Posterior cingulate gyrus (tissue), 11 donors: ENCODE data around the gene ATP13A3.

Experiments used
- DNase-seq, 10 donors: peaks; one replicate each; pipeline versions ENCODE4 v3.0.0 to v3.0.0-alpha.2; 2020 to 2021; ENCODE audit warnings: mixed read lengths in 3 of 10
- intact Hi-C: fragments of 100-400 bp; cut with DNase I; formaldehyde crosslinking; loops from one replicate; pipeline ENCODE4 v1.15.1; 2023

The ATP13A3 gene

DNA sequence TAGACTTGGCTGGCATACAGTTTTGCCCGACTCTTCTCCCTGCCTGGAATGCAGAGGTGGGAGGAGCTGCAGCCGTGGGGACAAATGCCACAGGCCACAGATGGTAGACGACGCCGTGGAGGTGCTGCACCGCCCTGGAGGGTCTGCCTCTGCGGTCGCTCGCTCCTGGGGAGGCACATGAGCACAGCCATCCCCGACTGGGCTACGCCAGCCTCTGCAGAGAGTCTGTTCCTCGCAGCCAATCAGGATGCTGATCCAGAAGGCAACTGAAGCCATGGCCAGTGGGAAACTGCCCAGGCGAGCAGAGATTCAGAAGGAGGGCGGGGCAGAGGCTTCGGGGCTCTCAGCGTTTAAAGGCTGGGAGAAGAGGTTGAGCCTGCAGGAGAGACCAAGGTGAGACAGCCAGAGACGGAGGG, 105.3 kb downstream of the ATP13A3 start:
- intact Hi-C loops = no loop called here
- peak in 7 of 10 donors; percentile 19 to 93 (median 58) for DNase-seq

DNA sequence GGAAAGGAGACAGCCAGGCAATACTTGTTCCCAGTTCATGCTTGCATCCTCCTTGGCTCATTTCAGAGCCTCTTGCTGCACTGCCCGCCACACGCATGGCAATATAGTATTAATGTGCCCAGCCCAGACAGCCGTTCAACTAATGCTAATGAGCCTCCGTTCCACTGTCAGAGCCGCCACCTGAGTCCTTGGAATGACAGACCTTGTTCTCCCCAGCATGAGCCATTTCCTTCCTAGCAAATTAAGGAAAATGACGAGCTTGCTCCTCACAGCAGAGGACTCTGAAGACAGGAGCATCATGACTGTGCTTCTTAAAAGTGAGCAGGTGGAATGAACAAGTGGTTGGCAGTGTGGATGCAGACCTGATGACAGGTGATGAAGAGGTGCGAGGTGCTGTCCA, 106.5 kb downstream of the ATP13A3 start:
- intact Hi-C loops = no loop called here
- DNase-seq = peak in 1 of 10 donors; percentile 49

DNA sequence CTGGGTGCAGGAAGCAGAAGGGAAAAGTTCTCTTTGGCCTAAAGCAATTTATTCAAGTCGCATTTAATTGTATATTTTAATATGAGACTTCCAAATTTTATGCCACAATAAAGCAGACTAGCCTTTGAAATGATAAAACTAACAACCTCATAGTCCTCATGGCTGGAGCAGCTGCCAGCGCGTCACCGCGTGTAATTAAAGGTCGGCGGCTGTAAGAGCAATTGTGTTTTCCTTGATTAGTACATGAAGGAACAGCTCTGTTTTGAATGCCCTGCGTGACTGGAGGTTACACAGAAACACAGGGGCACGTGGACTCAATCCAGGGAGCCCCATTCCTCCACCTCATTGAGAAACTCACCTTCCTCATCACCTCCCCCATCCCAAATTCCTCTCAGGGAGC, 107.2 kb downstream of the ATP13A3 start:
- no peak for DNase-seq
- intact Hi-C loops = no loop called here

DNA sequence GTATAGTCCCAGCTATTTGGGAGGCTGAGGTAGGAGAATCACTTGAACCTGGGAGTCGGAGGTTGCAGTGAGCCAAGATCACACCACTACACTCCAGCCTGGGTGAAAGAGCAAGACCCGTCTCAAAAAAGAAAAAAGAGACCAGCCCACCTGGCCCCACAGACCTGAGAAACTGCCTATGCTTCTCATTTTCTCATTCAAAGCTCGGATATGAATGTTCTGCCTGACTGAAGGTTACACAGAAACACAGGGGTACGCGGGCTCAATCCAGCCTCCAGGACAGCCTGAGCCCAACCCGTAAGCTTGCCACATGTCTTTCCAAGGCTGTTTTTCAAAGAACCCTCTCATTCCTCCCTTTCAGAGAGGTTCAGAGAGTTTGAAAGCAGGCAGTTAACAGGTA, 107.6 kb downstream of the ATP13A3 start:
- no peak for DNase-seq
- intact Hi-C loops = no loop called here

DNA sequence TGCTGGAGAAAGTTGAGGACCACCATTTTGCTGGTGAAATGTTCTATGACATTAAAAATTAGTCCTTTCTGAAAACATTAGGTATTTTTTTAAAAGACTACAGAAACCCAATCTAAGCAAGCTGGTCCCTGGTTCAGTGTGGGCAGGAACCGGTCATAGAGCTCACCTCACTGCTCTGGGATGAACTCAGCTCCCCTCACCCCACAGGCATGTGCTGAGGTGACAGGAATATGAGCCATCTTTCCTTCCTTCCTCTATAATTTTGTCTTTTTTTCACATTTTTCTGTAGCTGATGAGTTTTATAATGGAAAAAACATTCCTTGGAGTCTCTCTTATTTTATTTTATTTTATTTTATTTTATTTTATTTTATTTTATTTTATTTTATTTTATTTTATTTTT, 109.1 kb downstream of the ATP13A3 start:
- DNase-seq = no peak
- intact Hi-C loops = no loop called here

DNA sequence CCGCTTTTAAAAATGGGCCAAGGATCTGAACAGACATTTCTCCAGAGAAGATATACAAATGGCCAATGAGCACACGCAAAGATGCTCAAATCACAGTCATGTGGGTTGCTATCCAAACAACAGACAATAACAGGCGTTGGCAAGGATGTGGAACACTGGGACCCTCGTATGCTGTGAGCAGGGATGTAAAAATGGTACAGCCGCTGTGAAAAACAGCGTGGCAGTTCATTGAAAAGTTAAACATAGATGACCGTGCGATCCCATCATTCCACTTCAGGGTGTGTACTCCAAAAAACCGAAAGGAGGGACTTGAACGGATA, 110.6 kb downstream of the ATP13A3 start:
- intact Hi-C loops = no loop called here
- no peak for DNase-seq

DNA sequence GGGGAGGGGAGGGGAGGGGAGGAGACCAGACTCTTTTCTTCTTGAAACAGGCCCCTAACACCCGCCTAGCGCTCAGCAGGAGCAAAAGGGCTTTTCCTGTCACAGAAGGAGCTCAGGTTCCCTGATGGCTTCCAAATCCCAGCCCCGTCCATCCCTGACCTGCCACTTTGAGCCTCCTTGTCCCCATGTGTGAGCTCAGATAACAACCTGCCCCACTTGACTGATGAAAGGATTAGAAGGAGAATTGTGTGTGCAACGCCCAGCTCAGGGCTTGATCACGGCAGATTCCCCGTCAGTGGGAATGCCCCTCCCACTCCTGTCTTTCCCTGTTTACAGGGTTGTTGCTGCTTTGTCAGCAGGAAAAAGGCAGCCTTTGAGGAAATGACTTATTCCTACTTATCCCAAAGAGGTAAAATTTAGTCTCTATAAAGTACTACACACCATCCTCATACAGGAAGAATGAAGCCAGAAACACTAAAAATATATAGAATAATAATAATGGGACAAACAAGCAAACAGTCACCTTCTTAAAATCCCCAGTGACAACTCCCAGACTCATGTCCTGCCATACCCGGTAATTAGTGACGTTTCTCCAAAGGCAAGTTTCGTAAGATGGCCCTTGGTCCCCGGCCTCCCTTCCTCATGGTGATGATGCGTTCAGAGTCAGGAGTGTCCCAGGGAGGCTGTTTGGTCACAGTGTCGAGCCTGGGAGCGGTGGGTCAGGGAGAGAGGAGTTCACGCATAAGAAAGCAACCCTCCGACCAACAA, 111.1 kb downstream of the ATP13A3 start:
- intact Hi-C loops = no loop called here
- peak in 3 of 10 donors; percentile 18 to 70 (median 57) for DNase-seq

DNA sequence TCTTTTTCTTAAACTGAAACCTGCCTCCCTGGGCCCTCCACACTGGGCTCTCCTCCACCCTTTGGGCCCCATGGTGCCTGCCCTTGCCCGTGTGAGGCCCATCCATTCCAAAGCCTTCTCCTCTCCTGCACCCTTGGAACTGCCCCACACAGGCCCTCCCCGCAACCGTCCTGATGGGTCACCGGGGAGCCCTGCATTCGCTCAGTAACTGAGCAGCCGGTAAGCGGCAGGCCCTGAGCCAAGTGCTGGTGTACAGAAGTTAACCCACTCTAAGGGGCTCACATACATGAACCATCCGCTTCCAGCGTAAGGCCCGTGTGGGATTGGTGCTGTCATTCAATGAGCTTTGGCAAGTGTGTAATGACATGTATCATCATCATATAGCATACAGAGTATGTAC, 111.9 kb downstream of the ATP13A3 start:
- peak in 2 of 10 donors; percentile 52 to 72 for DNase-seq
- intact Hi-C loops = no loop called here

DNA sequence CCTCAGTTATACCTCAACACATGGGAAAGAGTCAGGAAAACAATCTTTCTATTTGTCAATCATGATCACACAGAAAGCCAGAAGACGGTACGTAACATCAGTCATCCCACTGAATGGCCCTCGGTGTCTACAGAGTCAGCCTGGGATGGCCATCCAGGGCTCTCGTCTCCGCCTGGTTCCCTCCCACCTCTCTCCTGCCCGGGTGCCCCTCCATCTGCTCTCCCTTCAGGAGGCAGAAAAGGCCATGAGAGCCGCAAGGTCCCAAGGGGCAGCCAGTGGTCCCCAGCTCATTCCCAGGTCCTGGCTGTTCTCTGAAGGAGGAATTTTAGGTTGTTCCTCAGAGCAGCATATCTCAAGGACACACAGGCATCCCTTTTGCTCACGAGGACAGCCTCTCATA, 112.9 kb downstream of the ATP13A3 start:
- DNase-seq = peak in 2 of 10 donors; percentile 10 to 31
- intact Hi-C loops = no loop called here

DNA sequence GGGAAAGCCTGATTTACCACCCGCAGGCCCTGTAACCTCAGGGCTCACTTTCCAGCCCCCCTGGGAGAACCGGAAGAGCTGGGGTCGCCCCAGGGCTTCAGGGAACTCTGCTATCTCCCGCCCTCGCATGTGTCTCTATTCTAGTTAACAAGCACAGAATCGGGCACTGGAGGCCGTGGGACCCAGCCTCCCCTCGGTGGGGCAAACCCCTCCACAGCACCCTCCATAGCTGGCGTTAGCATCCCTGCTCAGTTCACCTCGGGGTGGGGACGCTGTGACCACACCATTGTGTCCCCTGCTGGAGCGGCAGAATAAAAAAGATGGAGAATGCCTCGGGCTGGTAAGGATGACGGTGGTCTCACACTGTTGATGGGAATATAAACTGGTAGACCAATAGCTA, 113.8 kb downstream of the ATP13A3 start:
- DNase-seq = peak in 2 of 10 donors; percentile 55 to 66
- intact Hi-C loops = no loop called here

DNA sequence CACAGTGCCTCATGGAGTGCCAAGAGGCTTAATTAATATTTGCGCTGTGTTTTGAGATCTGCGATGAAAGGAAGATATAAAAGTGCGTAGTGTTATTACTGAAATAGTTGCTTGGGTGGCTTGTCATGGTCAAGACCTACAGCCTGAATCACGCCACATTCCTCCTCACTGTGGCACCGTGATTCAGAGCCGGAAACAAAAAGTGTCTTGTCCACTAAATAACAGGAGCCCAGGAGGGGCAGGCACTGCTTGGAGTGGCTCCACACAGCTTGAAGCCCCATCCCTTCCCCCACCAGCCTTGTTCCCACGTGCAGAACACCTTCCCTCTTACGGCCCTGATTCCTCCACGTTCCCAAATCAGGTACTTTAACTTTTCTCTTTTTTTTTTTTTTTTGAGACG, 116.0 kb downstream of the ATP13A3 start:
- intact Hi-C loops = no loop called here
- peak in 2 of 10 donors; percentile 16 to 32 for DNase-seq

DNA sequence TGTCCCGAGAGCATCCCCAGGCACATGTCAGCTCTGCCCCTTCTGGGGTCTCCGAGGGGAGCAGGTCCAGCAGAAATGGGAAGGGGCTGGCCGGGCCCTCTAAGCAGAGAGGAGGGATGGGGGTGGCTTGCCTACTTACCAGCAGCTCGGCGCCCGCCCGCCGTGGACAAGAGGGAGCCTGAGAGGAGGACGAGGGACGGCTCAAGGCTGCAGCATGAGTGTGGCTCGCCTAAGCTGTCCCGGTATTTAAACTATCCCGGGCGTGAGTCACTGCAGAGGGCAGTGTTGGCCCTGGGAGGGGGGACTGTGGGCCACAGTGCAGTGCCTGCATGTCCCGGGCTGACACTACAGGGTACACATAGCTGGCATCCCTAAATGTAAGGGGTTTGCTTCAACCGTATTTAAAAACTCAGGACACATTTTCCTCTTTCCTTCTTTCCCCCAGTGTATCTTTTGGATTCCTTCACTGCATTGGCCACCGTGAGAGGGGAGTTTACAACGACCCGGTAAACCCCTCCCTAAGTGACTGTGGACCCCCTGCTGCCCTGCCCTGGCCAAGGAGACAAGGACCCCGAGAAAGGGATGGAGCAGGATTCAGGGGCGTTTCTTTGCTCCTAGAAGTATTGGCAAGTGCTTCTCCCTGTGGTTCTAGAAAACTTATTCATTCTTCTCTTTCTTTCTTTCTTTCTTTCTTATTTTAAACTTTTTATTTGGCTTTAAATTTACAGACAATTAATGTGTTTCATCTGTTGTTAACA, 117.1 kb downstream of the ATP13A3 start, which contains the start of gene LRRC15:
LRRC15 (minus strand) TSS at position 222 of the 758 bp plus-strand sequence. CDS start 8,700 bp downstream, outside the sequence.
- intact Hi-C loops = no loop called here
- DNase-seq = peak in 2 of 10 donors; percentile 57 to 73

DNA sequence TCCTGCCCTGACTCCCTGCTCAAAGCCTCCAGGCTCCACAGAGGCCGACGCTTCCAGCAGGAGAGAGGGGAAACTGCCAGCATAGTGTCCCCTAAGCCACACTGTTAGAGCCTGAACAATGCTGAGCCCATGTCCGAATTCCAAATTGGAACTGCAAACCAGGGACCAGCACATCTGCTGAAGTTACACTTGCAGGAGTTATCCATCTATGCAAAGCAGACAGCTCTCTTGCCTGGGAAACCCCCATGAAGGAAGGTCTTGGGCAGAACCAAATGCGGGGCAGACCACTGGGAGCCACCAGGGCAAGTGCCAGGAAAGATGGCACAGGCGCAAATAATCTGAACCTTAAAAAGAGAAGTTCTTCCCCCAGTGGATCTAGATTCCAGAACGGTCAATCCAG, 117.9 kb downstream of the ATP13A3 start:
- peak in 2 of 10 donors; percentile 1 to 35 for DNase-seq
- intact Hi-C loops = no loop called here

DNA sequence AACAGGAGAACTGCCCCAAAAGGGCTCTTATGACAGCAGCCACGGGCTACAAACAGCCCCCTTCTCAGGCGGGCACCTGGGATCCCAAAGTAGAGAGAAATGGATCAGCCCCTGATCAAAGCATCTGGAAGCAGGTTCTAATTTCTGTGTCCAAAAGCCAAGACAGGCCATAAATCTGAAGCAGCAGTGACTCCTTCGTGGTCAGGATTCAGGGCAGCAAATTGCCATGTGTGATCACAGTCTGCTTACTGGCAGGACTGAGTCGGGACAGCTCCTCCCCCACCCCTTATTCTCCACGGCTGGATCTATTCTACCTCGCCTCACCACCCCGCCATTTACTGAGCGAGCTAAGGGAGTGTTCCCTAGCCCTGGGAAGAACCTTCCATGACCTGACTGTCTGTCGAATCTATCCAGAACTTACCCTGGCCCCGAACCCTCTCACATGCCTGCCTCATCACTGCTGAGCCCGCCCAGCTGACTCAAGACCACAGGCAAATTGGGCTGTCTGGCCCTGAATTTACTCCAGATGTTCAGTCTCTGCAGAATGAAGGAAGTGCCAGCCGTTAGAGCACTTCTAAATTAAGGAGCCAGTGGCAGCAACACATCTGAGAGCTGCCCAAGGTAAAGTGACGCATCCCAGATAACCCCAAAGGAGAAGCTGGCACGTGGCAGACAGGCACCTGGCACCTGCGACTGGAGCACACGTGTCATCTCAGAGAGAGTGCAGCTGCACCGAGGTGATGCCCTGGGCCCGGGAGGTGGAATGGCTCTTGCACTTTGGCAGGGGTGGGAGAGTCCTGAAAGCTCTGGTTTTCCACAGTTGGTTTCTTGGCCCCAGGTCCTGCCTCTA, 118.6 kb downstream of the ATP13A3 start:
- DNase-seq = peak in 3 of 10 donors; percentile 54 to 73 (median 63)
- intact Hi-C loops = no loop called here

DNA sequence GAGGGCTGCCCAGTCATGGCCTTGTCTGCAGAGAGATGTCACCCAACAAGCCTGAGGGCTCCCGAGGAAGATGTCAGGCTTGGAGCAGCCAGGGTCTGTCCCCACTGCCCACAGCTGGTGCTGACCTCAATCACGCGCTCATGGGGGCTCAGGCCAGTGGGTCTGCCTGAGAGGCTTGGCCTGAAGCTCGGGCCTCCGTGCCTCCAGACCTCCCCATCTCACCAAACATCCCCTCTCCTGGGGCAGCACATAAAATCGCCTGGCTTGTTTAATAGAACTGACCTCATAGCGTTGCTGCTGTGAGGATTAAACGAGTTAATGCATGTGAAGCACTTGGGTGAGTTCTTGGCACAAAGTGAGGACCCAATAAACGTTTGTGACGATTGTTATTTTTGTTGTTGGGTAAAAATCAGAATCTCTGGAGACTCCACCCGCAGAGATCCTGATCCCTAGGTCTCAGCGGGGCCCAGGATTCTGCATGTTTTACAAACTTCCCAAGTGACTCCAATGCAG, 120.8 kb downstream of the ATP13A3 start:
- intact Hi-C loops = no loop called here
- peak in 1 of 10 donors; percentile 6 for DNase-seq

DNA sequence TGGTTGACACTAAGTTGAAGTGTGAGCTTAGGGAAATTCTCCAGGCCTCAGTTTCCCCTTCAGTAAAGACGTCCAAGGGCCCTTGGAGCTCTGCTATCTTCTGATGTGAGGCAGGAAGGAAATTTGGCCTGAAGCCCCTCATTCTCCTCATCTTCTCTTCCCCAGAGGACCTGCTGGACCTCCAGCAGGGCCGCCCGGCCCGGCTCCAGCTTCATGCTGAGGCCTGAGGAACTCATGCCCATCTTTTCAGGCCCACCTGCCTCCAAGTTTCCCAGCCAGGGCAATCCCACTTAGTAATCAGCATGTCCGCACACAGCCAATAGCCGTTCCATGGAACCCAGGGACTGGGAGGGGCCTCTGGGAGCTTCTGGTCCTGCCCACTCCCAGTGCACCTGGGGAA, 121.3 kb downstream of the ATP13A3 start:
- peak in 1 of 10 donors; percentile 26 for DNase-seq
- intact Hi-C loops = no loop called here

DNA sequence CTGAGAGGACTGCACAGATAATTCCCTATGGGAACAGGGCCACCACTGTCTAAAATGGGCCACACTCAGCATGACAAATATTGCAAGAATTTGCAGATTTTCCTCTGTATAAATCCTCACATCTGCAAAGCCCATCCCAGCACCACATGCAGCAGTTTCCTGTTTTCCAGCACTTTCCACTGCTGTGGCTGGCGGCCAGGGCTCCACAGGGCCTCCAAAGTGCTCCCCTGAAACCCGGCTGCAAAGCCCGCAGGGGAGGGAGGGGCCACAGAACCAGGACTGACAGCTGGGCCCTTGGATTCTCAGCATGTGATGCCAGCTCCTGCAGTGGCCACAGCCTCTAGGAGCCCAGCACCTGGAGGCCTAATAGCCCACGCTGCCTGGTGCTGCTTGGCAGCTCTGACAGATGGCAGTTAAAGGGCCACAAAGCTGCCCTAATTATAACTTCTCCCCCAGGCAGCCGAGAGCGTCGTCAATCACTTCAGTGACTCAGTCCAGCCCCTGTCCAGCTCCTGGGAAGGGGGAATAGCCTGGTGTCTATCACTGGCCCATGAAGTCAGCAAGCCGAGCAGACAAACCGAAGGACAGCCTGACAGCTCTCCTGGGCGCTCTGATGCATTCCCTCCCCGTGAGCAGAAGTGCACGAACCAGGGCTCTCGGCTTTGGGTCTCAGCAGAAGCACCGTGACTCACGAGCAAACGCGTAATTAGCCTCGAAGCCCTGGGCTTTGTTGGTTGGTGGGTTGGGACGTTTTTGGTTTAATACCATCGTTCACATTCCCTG, 122.0 kb downstream of the ATP13A3 start:
- intact Hi-C loops = no loop called here
- DNase-seq = peak in 1 of 10 donors; percentile 11

DNA sequence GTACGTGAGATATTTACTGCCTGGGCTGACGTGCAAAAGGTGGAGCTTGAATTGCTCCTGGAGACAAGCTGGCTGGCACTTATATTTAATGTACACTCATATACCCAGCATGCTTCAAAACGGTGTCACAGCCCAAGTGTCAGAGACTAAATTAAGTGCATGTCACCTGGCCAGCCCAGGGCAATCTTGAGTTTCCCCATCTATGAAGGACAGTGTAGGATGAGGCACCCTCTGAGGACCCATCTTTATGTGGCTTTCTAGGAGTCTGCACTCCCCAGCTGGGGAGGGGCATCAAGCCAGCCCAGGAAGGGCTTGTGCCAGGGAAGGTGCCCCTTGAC, 122.5 kb downstream of the ATP13A3 start:
- intact Hi-C loops = no loop called here
- no peak for DNase-seq

DNA sequence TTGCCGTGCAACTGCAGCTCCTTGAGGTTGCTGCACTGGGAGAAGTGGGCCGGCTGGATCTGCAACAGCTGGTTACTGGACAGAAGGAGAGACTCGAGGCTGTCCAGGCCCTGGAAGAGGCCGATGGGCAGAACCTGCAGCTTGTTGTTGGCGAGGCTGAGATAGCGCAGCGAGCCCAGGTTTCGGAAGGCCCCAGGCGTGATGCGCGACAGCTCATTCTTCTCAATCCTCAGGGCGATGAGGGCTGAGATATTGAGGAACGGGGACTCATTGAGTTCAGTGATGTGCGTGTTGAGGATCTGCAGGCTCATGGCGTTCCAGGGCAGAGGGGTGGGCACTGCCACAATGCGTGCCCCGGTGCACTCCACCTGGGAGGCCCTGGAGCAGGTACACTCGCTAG, 126.2 kb downstream of the ATP13A3 start:
- intact Hi-C loops = no loop called here

DNA sequence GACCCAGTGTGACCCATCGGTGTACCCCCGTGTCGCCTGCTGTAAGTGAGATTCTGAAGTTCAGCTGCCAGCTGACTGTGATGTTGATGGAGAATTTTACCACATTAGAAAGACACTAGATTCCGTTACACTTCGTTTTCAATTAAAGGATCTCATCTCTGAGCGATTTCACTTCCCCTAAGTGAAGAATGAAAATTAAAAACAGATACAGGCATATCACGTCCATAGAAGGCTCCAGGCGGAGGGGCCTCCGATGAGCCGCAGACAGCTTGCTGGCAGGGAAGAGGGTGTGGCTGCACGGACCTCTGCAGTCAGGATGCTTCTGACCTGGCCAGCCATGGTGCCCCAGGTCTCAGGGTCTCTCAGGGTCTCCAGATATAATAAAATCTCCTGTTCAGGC, 129.1 kb downstream of the ATP13A3 start:
- no peak for DNase-seq
- intact Hi-C loops = no loop called here

More for the DNA sequence above, 126.2 kb downstream of the ATP13A3 start:
- no peak for DNase-seq
